ENCODE data around the gene DSCAML1.

- no peak for TF ChIP-seq RERE (CRISPR knock-in tag; IDR thresholded peaks at IDR 0.05; ENCODE audit: borderline replicate concordance)
- no peak for TF ChIP-seq POLR2G (IDR thresholded peaks at IDR 0.05; ENCODE audit: low read depth, low read length)
Measured at GRCh38 chr11:117425679-117426296, 371.2 kb downstream of the DSCAML1 start.

All from K562 (cell line).